BLaER1 treated with 17β-estradiol and CSF1 and Interleukin-3, amounts not matched to agents 10 nM and 100 nM (cell line): ENCODE measurements around the gene RTN3.
"Not testable (repeated sequence)": the region's sequence is repeated elsewhere in the genome, so short reads cannot be mapped to it uniquely, and the experiment has no call there.

Experiments
- H3K27ac ChIP-seq, 11 experiments: shearing (Covaris generic); formaldehyde crosslinking; 2 replicates each; pipeline ENCODE4 v1.8.1; 2022
- H3K27me3 ChIP-seq, 11 experiments: shearing (Covaris generic); formaldehyde crosslinking; 2 replicates each; pipeline ENCODE4 v1.8.1; 2022
- H3K36me3 ChIP-seq, 11 experiments: shearing (Covaris generic); formaldehyde crosslinking; 2 replicates each; pipeline ENCODE4 v1.8.1; 2022
- H3K4me1 ChIP-seq, 10 experiments: shearing (Covaris generic); formaldehyde crosslinking; 2 replicates each; pipeline ENCODE4 v1.8.1; 2022
- H3K4me2 ChIP-seq, 11 experiments: shearing (Covaris generic); formaldehyde crosslinking; 2 replicates each; pipeline ENCODE4 v1.8.1; 2022
- H3K4me3 ChIP-seq, 10 experiments: shearing (Covaris generic); formaldehyde crosslinking; 2 replicates each; pipeline ENCODE4 v1.8.1; 2022
- H3K9ac ChIP-seq, 11 experiments: shearing (Covaris generic); formaldehyde crosslinking; 2 replicates each; pipeline ENCODE4 v1.8.1; 2022
- H3K9me3 ChIP-seq, 11 experiments: shearing (Covaris generic); formaldehyde crosslinking; replicated peaks in 1 of 11; 2 replicates each; pipeline ENCODE4 v1.8.1; 2022
- H4K20me1 ChIP-seq, 11 experiments: shearing (Covaris generic); formaldehyde crosslinking; 2 replicates each; pipeline ENCODE4 v1.8.1; 2022
- Cebpa-rat ChIP-seq, 11 experiments: shearing (Covaris generic); IDR thresholded peaks; 2 replicates each; pipeline ENCODE4 v1.8.1; 2022

RTN3 gene

GRCh38 chr11:63681321-63682065 lies at the start of gene RTN3:
Gene RTN3 (plus strand): TSS chr11:63681500. CDS start chr11:63681637, 137 bp downstream.
- Histone ChIP-seq H3K4me1 (peaks cover 33 to 50% (median 44%) of the 10 kb centered on the region in 10 experiments), H3K27ac (peak within 1 kb of the TSS; percentile 66 to 89 (median 86)), H3K4me3 (peak within 1 kb of the TSS; percentile 82 to 98 (median 92)), H3K27me3 (no peaks in the 10 kb centered on the region), H3K9me3 (no peaks in the 10 kb centered on the region), H3K9ac (peak within 1 kb of the TSS; percentile 84 to 93 (median 89)), H4K20me1 (peaks cover 0 to 46% (median 26%) of the 10 kb centered on the region in 11 experiments; a peak in 16 of 22 replicates), H3K36me3 (peaks cover 0 to 15% (median 6%) of the 10 kb centered on the region in 11 experiments; a peak in 6 of 22 replicates), H3K4me2 (peak within 1 kb of the TSS; percentile 90 to 97 (median 96))
- TF ChIP-seq Cebpa-rat (IDR thresholded peaks at IDR 0.05): 0 out of 22 replicates have a peak, but pooled peaks of 2 of the 11 experiments have one; percentile 14 to 20

GRCh38 chr11:63635762-63636465 lies 45.4 kb upstream of the RTN3 start:
- H3K4me1 ChIP-seq: peaks cover 0 to 38% (median 12%) of the 10 kb centered on the region in 10 experiments; a peak in 11 of 20 replicates
- no peak overlapping the region for H3K4me2 ChIP-seq
- H3K9ac ChIP-seq: no peak overlapping the region
- H3K27ac ChIP-seq: no peak overlapping the region
- no peak overlapping the region for H3K4me3 ChIP-seq
- no peaks in the 10 kb centered on the region for H3K9me3 ChIP-seq
- peaks cover 0 to 61% (median 7%) of the 10 kb centered on the region in 11 experiments; a peak in 10 of 22 replicates for H4K20me1 ChIP-seq
- no peaks in the 10 kb centered on the region for H3K27me3 ChIP-seq
- peaks cover 75 to 100% (median 88%) of the 10 kb centered on the region in 11 experiments for H3K36me3 ChIP-seq
- TF ChIP-seq Cebpa-rat (IDR thresholded peaks at IDR 0.05): no peak

GRCh38 chr11:63638436-63638835 lies 42.9 kb upstream of the RTN3 start:
- peaks cover 78 to 100% (median 89%) of the 10 kb centered on the region in 11 experiments for H3K36me3 ChIP-seq
- not testable (repeated sequence) for H3K27me3 ChIP-seq, H3K4me3 ChIP-seq, H3K9ac ChIP-seq, H3K4me2 ChIP-seq, H3K27ac ChIP-seq, H3K9me3 ChIP-seq
- peaks cover 0 to 13% (median 2%) of the 10 kb centered on the region in 10 experiments; a peak in 11 of 20 replicates for H3K4me1 ChIP-seq
- peaks cover 0 to 42% (median 7%) of the 10 kb centered on the region in 11 experiments; a peak in 8 of 22 replicates for H4K20me1 ChIP-seq

DNA sequence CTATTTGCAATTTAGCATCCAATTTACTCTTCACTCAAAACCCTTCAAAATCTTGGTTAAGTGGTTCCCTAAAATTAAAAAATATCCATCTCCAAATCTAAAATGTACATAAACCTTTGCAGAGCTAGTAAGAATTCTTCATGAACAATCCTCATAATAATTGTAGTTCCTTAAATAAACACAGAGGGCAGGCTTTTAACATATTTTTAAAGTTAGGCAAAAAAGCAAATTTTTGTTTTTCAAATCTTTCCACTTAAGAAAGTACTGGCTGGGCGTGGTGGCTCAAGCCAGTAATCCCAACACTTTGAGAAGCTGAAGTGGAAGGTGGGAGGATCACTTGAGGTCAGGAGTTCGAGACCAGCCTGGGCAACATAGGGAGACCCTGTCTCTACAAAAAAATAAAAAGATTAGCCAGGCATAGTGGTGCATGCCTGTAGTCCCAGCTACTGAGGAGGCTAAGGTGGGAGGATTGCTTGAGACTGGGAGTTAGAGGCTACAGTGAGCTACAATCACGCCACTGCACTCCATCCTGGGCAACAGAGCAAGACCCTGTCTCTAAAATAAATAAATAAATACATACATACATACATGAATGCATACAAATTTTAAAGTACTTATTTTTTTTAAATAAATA lies 42.0 kb upstream of the RTN3 start:
- peaks cover 81 to 100% (median 90%) of the 10 kb centered on the region in 11 experiments for H3K36me3 ChIP-seq
- no peak for TF ChIP-seq Cebpa-rat (IDR thresholded peaks at IDR 0.05)
- no peak overlapping the region for H3K4me2 ChIP-seq
- H3K9me3 ChIP-seq: no peaks in the 10 kb centered on the region
- peaks cover 0 to 6% (median 0%) of the 10 kb centered on the region in 10 experiments; a peak in 3 of 20 replicates for H3K4me1 ChIP-seq
- H3K9ac ChIP-seq: no peak overlapping the region
- no peaks in the 10 kb centered on the region for H3K27me3 ChIP-seq
- H3K27ac ChIP-seq: no peak overlapping the region
- H4K20me1 ChIP-seq: peaks cover 0 to 42% (median 6%) of the 10 kb centered on the region in 11 experiments; a peak in 8 of 22 replicates
- H3K4me3 ChIP-seq: no peak overlapping the region

GRCh38 chr11:63641727-63642126 lies 39.6 kb upstream of the RTN3 start:
- Histone ChIP-seq H3K4me1 (no peaks in the 10 kb centered on the region), H3K9me3 (no peaks in the 10 kb centered on the region), H3K27ac (no peak overlapping the region), H4K20me1 (peaks cover 0 to 28% (median 7%) of the 10 kb centered on the region in 11 experiments; a peak in 5 of 22 replicates), H3K27me3 (no peaks in the 10 kb centered on the region), H3K36me3 (peaks cover 82 to 100% (median 91%) of the 10 kb centered on the region in 11 experiments), H3K4me2 (no peak overlapping the region), H3K9ac (no peak overlapping the region), H3K4me3 (no peak overlapping the region)
- no peak for TF ChIP-seq Cebpa-rat (IDR thresholded peaks at IDR 0.05)

DNA sequence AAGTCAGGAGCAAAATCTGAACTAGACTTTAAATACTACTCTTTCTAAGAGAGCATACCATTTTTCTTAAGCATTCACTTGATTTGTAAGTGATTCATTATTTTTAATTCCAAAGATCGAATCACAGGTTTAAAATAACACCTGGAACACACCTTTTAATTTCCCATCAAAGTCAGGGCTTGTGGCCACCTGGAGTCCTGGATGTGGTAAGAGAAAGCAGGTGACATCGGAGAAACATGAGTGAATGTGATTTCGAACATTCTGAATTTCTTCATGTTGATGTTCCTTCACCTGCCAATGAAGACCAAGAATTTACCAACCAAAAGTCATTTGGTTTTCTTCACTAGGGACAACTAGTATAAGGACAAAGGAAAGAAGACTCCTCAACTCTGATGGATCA lies 38.1 kb upstream of the RTN3 start:
- H3K4me2 ChIP-seq: no peak overlapping the region
- H3K27me3 ChIP-seq: no peaks in the 10 kb centered on the region
- no peak for TF ChIP-seq Cebpa-rat (IDR thresholded peaks at IDR 0.05)
- peaks cover 0 to 20% (median 5%) of the 10 kb centered on the region in 11 experiments; a peak in 6 of 22 replicates for H4K20me1 ChIP-seq
- no peak overlapping the region for H3K27ac ChIP-seq
- H3K9ac ChIP-seq: no peak overlapping the region
- no peaks in the 10 kb centered on the region for H3K4me1 ChIP-seq
- no peak overlapping the region for H3K4me3 ChIP-seq
- H3K36me3 ChIP-seq: peaks cover 90 to 100% (median 93%) of the 10 kb centered on the region in 11 experiments
- H3K9me3 ChIP-seq: no peaks in the 10 kb centered on the region

GRCh38 chr11:63652671-63653070 lies 28.6 kb upstream of the RTN3 start:
- Histone ChIP-seq H3K4me3 (no peak overlapping the region), H3K27me3 (no peaks in the 10 kb centered on the region), H3K9ac (no peak overlapping the region), H3K4me2 (peak overlapping the region in 4 of 11 experiments; percentile 18 to 36 (median 28); a peak in 5 of 22 replicates), H4K20me1 (peaks cover 0 to 37% (median 15%) of the 10 kb centered on the region in 11 experiments; a peak in 16 of 22 replicates), H3K36me3 (peaks cover 88 to 100% (median 97%) of the 10 kb centered on the region in 11 experiments), H3K4me1 (peaks cover 0 to 11% (median 3%) of the 10 kb centered on the region in 10 experiments; a peak in 8 of 20 replicates), H3K9me3 (no peaks in the 10 kb centered on the region), H3K27ac (no peak overlapping the region)
- TF ChIP-seq Cebpa-rat (IDR thresholded peaks at IDR 0.05): no peak

DNA sequence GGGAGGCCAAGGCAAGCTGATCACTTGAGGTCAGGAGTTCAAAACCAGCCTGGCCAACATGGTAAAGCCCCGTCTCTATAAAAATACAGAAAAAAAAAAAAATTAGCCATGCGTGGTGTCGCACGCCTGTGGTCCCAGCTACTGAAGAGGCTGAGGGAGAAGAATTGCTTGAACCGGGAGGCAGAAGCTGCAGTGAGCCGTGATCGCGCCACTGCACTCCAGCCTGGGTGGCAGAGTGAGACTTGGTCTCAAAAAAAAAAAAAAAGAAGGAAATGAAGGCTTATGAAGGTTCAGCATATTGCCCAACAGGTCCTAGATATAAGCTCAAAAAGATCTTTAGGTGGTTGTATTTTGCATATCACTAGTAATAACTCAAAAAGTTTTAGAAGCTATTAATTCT lies 20.3 kb upstream of the RTN3 start:
- H3K4me2 ChIP-seq: peak overlapping the region; percentile 33 to 66 (median 49); a peak in 21 of 22 replicates

More for the DNA sequence above, 20.3 kb upstream of the RTN3 start:
- no peaks in the 10 kb centered on the region for H3K9me3 ChIP-seq
- no peak overlapping the region; a peak in 1 of 22 replicates for H3K27ac ChIP-seq
- H3K4me1 ChIP-seq: peaks cover 12 to 56% (median 18%) of the 10 kb centered on the region in 10 experiments
- no peak for TF ChIP-seq Cebpa-rat (IDR thresholded peaks at IDR 0.05)
- H4K20me1 ChIP-seq: peaks cover 70 to 97% (median 87%) of the 10 kb centered on the region in 11 experiments; a peak in 21 of 22 replicates
- H3K36me3 ChIP-seq: peaks cover 30 to 55% (median 47%) of the 10 kb centered on the region in 11 experiments
- H3K9ac ChIP-seq: no peak overlapping the region
- no peak overlapping the region for H3K4me3 ChIP-seq
- H3K27me3 ChIP-seq: no peaks in the 10 kb centered on the region
